SU-DHL-6 (cell line): Measurements from ENCODE around the gene CCDC167.

Source experiments
- H2AFZ ChIP-seq: fragments of 200-600 bp; sonication (generic); 2 replicates; pipeline ENCODE4 v1.6.1; 2014; ENCODE audit warnings: low read depth, mild to moderate bottlenecking, moderate library complexity, mixed read lengths, antibody characterized with exemption, low read length; ENCODE audit not compliant: severe bottlenecking
- H3F3A ChIP-seq: fragments of 200-600 bp; shearing (Covaris generic); 2 replicates; pipeline ENCODE4 v1.6.0; 2016; ENCODE audit warnings: antibody characterized with exemption, mild to moderate bottlenecking; ENCODE audit not compliant: insufficient read depth
- H3K27ac ChIP-seq: fragments of 200-600 bp; sonication (generic); 2 replicates; pipeline ENCODE4 v1.5.1; 2016; ENCODE audit warnings: low read depth, mild to moderate bottlenecking, low read length, moderate library complexity, mixed read lengths
- H3K27me3 ChIP-seq: fragments of 200-600 bp; sonication (generic), shearing (Covaris generic); 2 replicates; pipeline ENCODE4 v1.6.0; 2014; ENCODE audit warnings: mild to moderate bottlenecking, low read length
- H3K36me3 ChIP-seq: fragments of 200-600 bp; sonication (generic); 2 replicates; pipeline ENCODE4 v1.6.1; 2014; ENCODE audit warnings: mild to moderate bottlenecking, low read length, mixed read lengths
- H3K4me2 ChIP-seq: fragments of 300-600, 200-600 bp; shearing (Covaris generic), sonication (generic); 2 replicates; pipeline ENCODE4 v1.6.0; 2014; ENCODE audit warnings: low read length, low read depth, mild to moderate bottlenecking; ENCODE audit not compliant: poor library complexity, severe bottlenecking
- H3K4me3 ChIP-seq: fragments of 200-600 bp; sonication (generic); 2 replicates; pipeline ENCODE4 v1.5.1; 2014; ENCODE audit warnings: antibody characterized with exemption, low read length, mild to moderate bottlenecking, mixed read lengths; ENCODE audit not compliant: insufficient read depth, poor library complexity, severe bottlenecking
- H3K79me2 ChIP-seq: fragments of 200-600 bp; sonication (generic); 2 replicates; pipeline ENCODE4 v1.6.1; 2014; ENCODE audit warnings: mild to moderate bottlenecking, low read length, moderate library complexity; ENCODE audit not compliant: insufficient read depth
- H3K9ac ChIP-seq: fragments of 200-600 bp; sonication (generic); 2 replicates; pipeline ENCODE4 v1.7.0; 2014; ENCODE audit warnings: mild to moderate bottlenecking, low read length
- H3K9me2 ChIP-seq: fragments of 200-600 bp; sonication (generic); replicated peaks from 2 replicates; pipeline ENCODE4 v1.6.1; 2014; ENCODE audit warnings: low read length; ENCODE audit not compliant: insufficient read depth
- H3K9me3 ChIP-seq: fragments of 200-600 bp; sonication (generic); 2 replicates; pipeline ENCODE4 v1.6.1; 2014; ENCODE audit warnings: low read length, mixed read lengths; ENCODE audit not compliant: insufficient read depth
- H4K20me1 ChIP-seq: fragments of 200-600 bp; sonication (generic); 2 replicates; pipeline ENCODE4 v1.6.1; 2014; ENCODE audit warnings: low read depth, mild to moderate bottlenecking, antibody characterized with exemption, low read length, moderate library complexity, mixed read lengths
- CTCF ChIP-seq: fragments of 200-600 bp; sonication (generic); IDR thresholded peaks from one replicate; pipeline ENCODE4 v1.5.1; 2017; ENCODE audit warnings: antibody characterized with exemption, mild to moderate bottlenecking, low read length, moderate library complexity; ENCODE audit not compliant: insufficient read depth, poor library complexity, severe bottlenecking
- EZH2phosphoT487 ChIP-seq: fragments of 200-600 bp; sonication (generic), shearing (Covaris generic); conservative IDR thresholded peaks from 2 replicates; pipeline ENCODE4 v1.6.1; 2018; ENCODE audit warnings: mild to moderate bottlenecking, antibody characterized with exemption, low read length, moderate library complexity, mixed read lengths

The CCDC167 gene

DNA sequence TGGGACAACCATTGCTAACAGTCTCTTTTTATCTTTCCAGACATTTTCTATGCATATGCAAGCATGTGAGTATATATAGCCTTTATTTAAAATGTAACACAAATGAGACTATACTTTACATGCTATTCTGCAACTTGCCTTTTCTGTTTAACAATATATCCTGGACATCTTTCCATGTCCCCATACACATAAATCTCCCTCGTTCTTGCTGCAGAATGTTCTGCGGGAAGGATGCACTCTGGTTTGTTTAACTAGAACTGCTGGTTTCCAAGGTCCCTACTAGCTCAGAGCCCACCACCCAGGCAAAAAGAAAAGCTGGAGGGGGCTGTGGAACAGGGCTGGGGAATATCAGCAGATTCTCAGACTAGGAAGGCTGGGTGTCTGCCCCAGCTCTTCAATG is 35.2 kb upstream of the CCDC167 start:
- Histone ChIP-seq H3F3A (no peaks in the 10 kb centered on the region), H3K79me2 (no peaks in the 10 kb centered on the region), H2AFZ (no peak overlapping the region), H3K36me3 (no peaks in the 10 kb centered on the region), H3K27me3 (no peaks in the 10 kb centered on the region), H4K20me1 (no peaks in the 10 kb centered on the region), H3K4me2 (no peak overlapping the region), H3K9me2 (no peaks in the 10 kb centered on the region), H3K9me3 (no peaks in the 10 kb centered on the region), H3K4me3 (no peak overlapping the region), H3K9ac (no peak overlapping the region), H3K27ac (no peak overlapping the region)
- TF ChIP-seq EZH2phosphoT487 (no peak), CTCF (no peak)

DNA sequence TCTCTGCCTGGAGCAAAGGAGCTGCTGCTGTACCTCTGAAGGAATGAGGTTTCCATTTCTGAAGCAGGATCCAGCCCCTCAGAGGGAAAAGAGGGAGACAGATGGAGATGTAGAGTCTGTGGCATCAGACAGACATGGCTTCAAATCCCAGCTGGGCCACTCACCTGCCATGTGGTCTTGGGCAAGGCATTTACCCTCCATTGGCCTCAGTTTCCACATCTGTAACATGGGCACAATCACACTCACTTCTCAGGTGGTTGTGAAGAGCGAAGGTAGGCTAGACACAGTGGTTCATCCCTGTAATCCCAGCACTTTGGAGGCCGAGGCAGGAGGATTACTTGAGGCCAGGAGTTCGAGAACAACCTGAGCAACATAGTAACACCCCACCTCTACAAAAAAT is 32.4 kb upstream of the CCDC167 start:
- Histone ChIP-seq H3K9me3 (no peaks in the 10 kb centered on the region), H4K20me1 (no peaks in the 10 kb centered on the region), H3K4me2 (no peak overlapping the region), H3K9ac (no peak overlapping the region), H3K36me3 (no peaks in the 10 kb centered on the region), H3K27me3 (no peaks in the 10 kb centered on the region), H3K4me3 (no peak overlapping the region), H3K27ac (no peak overlapping the region), H3F3A (no peaks in the 10 kb centered on the region), H3K9me2 (no peaks in the 10 kb centered on the region), H3K79me2 (no peaks in the 10 kb centered on the region), H2AFZ (no peak overlapping the region)
- TF ChIP-seq EZH2phosphoT487 = no peak
- no peak for TF ChIP-seq CTCF

DNA sequence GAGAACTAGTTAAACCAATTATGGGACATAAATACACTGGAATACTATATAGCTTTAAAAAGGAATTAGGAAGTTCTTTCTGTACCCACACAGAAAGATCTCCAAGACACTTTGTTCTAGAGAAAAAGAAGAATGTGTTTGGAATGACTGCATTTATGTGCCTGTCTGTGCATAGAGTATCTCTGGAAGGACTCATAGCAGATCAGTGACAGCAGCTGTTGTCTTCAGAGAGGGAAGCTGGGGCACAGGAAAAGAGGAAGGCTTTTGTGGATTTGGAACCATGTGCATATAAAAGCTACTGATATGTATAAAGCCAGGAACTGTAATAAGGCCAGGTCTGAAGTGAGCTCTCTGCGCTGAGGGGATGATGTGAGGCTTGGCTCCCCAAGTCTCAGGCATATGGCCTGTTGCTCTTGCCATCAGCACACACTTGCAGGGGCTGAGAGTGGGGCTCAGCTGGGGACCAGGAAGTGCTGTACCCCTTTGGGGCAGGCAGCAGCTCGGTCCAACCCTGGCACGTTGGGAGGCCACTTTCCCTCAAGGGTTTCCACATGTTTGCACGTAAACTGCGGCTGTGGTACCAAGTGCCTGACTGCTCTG is 31.8 kb upstream of the CCDC167 start:
- Histone ChIP-seq H3K79me2 (no peaks in the 10 kb centered on the region), H3K9ac (no peak overlapping the region), H3K27ac (no peak overlapping the region), H3K9me3 (no peaks in the 10 kb centered on the region), H3K9me2 (no peaks in the 10 kb centered on the region), H4K20me1 (no peaks in the 10 kb centered on the region), H2AFZ (no peak overlapping the region), H3K4me3 (no peak overlapping the region), H3K4me2 (no peak overlapping the region), H3K27me3 (no peaks in the 10 kb centered on the region), H3F3A (no peaks in the 10 kb centered on the region), H3K36me3 (no peaks in the 10 kb centered on the region)
- TF ChIP-seq EZH2phosphoT487 = no peak
- no peak for TF ChIP-seq CTCF
